LNCAP (cell line): Measurements from ENCODE around the gene TPCN1.

Experiments used
- TF ChIP-seq, protein P1 (sequence below): fragments of 450-650 bp; IDR thresholded peaks from 2 replicates; pipeline ENCODE4 v1.5.1; 2017; ENCODE audit warnings: mild to moderate bottlenecking

The TPCN1 gene

GRCh38 chr12:113198296-113198695 lies 23.0 kb upstream of the TPCN1 start:
- TF ChIP-seq, protein P1, sequence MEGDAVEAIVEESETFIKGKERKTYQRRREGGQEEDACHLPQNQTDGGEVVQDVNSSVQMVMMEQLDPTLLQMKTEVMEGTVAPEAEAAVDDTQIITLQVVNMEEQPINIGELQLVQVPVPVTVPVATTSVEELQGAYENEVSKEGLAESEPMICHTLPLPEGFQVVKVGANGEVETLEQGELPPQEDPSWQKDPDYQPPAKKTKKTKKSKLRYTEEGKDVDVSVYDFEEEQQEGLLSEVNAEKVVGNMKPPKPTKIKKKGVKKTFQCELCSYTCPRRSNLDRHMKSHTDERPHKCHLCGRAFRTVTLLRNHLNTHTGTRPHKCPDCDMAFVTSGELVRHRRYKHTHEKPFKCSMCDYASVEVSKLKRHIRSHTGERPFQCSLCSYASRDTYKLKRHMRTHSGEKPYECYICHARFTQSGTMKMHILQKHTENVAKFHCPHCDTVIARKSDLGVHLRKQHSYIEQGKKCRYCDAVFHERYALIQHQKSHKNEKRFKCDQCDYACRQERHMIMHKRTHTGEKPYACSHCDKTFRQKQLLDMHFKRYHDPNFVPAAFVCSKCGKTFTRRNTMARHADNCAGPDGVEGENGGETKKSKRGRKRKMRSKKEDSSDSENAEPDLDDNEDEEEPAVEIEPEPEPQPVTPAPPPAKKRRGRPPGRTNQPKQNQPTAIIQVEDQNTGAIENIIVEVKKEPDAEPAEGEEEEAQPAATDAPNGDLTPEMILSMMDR, result no peak

- TF ChIP-seq, protein P1, result no peak
Measured at GRCh38 chr12:113200021-113200797, 21.1 kb upstream of the TPCN1 start.

DNA sequence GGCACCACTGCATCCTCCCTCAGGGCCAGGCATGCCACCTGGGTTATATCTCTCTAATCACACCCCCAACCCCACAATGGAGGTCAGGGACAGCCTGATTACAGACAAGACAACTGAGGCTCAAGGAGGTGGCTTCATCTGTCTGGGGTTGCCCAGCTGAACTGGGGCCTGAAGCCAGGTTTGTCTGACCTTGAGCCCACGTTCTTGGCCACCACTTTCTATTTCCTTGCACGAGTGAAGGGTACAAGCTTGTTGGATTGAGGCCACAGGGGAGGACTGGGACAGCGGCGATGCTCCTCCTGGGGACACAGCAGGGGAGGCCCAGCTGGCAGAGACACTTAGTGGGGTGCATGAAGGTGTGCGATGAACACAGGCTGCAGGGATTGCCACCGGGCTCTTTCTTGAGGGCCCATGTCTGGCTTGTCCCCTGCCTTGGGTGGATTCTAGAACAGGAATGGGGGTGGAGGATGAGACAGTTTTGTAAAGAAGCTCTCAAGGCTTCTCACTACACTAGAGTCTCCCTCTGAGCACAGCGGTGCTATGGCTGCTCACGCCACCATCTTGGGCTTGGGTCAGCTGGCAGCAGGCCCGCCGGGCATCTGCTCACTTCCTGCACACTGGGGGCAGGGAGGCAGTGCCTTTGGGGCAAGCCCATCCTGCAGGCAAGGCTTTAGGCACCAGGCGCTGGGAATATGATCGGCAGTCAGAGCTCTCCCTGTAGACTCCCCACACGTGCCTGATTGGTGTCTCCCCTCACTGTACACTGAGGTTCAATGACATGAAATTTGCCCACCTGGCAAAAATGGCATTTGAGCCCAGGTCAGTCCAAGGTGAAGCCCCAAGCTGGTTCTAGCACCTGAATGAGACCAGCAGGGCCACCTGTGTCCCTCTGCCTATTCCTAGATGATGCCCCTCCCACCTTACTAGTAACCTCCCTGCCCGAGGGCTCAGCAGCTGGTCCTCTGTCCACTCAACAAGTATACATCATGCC lies 19.8 kb upstream of the TPCN1 start:
- TF ChIP-seq, protein P1, result no peak

GRCh38 chr12:113202300-113203075 lies 18.8 kb upstream of the TPCN1 start:
- TF ChIP-seq, protein P1, result no peak

GRCh38 chr12:113203852-113204760 lies 17.2 kb upstream of the TPCN1 start:
- TF ChIP-seq, protein P1, result no peak

- TF ChIP-seq, protein P1, result no peak
Measured at GRCh38 chr12:113204804-113205203, 16.5 kb upstream of the TPCN1 start.
